ENCODE data around the gene CACNB4.

Gene CACNB4

GRCh38 chr2:151808258-151809072 is 290.4 kb downstream of the CACNB4 start:
- peaks cover 20% of the 10 kb centered on the region for H3K36me3 ChIP-seq
- H3K4me3 ChIP-seq (ENCODE audit: low read depth in 1 of 2, low read length in 1 of 2): no peak overlapping the region
- no peak overlapping the region for H3K27ac ChIP-seq
- no peaks in the 10 kb centered on the region for H3K9me3 ChIP-seq
- TF ChIP-seq CTCF (IDR thresholded peaks at IDR 0.05): no peak
- no peaks in the 10 kb centered on the region for H3K27me3 ChIP-seq
- peaks cover 9 to 11% of the 10 kb centered on the region in 2 experiments for H3K4me1 ChIP-seq (ENCODE audit: control insufficient read depth in 1 of 2, insufficient read depth in 1 of 2, low read depth in 1 of 2, low read length in 1 of 2)

DNA sequence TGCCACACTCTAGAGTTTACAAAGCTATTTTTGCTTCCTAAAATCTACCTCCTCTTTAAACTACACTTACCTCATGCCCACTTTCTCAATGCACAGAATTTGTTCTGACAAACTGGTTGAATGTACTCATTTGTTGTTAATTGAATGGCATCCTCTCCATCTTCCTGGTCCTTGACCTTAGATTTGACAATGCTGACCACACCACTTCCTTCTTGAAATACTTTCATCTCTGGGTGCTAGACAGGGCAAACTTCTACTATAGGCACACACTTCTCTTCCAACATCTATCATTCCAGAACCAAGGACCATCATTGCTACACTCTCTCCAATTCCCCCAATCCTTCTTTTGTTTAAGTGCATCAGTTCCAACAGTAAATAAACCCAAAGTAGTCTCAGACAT is 292.9 kb downstream of the CACNB4 start:
- TF ChIP-seq CTCF (IDR thresholded peaks at IDR 0.05): no peak
- Histone ChIP-seq H3K27me3 (no peaks in the 10 kb centered on the region), H3K4me3 (ENCODE audit: low read depth in 1 of 2, low read length in 1 of 2) (no peak overlapping the region), H3K36me3 (peaks cover 17% of the 10 kb centered on the region), H3K27ac (peak overlapping the region; percentile 48), H3K9me3 (no peaks in the 10 kb centered on the region), H3K4me1 (ENCODE audit: control insufficient read depth in 1 of 2, insufficient read depth in 1 of 2, low read depth in 1 of 2, low read length in 1 of 2) (peaks cover 9 to 11% of the 10 kb centered on the region in 2 experiments)

- no peaks in the 10 kb centered on the region for H3K9me3 ChIP-seq
- H3K27ac ChIP-seq: peak overlapping the region; percentile 48
- H3K4me3 ChIP-seq (ENCODE audit: low read depth in 1 of 2, low read length in 1 of 2): no peak overlapping the region
- peaks cover 9 to 11% of the 10 kb centered on the region in 2 experiments for H3K4me1 ChIP-seq (ENCODE audit: control insufficient read depth in 1 of 2, insufficient read depth in 1 of 2, low read depth in 1 of 2, low read length in 1 of 2)
- no peak for TF ChIP-seq CTCF (IDR thresholded peaks at IDR 0.05)
- H3K27me3 ChIP-seq: no peaks in the 10 kb centered on the region
- peaks cover 17% of the 10 kb centered on the region for H3K36me3 ChIP-seq
Measured at GRCh38 chr2:151805343-151805742, 293.5 kb downstream of the CACNB4 start.

GRCh38 chr2:151803811-151804210 is 295.0 kb downstream of the CACNB4 start:
- TF ChIP-seq CTCF (IDR thresholded peaks at IDR 0.05): no peak
- no peaks in the 10 kb centered on the region for H3K9me3 ChIP-seq
- no peak overlapping the region for H3K27ac ChIP-seq
- H3K4me1 ChIP-seq (ENCODE audit: control insufficient read depth in 1 of 2, insufficient read depth in 1 of 2, low read depth in 1 of 2, low read length in 1 of 2): peaks cover 9 to 11% of the 10 kb centered on the region in 2 experiments
- H3K4me3 ChIP-seq (ENCODE audit: low read depth in 1 of 2, low read length in 1 of 2): no peak overlapping the region
- H3K36me3 ChIP-seq: peaks cover 17% of the 10 kb centered on the region
- H3K27me3 ChIP-seq: no peaks in the 10 kb centered on the region

GRCh38 chr2:151802315-151802714 is 296.5 kb downstream of the CACNB4 start:
- Histone ChIP-seq H3K9me3 (no peaks in the 10 kb centered on the region), H3K27ac (no peak overlapping the region), H3K36me3 (peaks cover 17% of the 10 kb centered on the region), H3K4me3 (ENCODE audit: low read depth in 1 of 2, low read length in 1 of 2) (no peak overlapping the region), H3K27me3 (no peaks in the 10 kb centered on the region), H3K4me1 (ENCODE audit: control insufficient read depth in 1 of 2, insufficient read depth in 1 of 2, low read depth in 1 of 2, low read length in 1 of 2) (peaks cover 9 to 11% of the 10 kb centered on the region in 2 experiments)
- no peak for TF ChIP-seq CTCF (IDR thresholded peaks at IDR 0.05)

Measured in neutrophil (primary cell).